ENCODE data around the gene ZNF101. TPM values are rescaled to one million over a fixed set of nuclear protein-coding genes. Genes with fewer than 3 reads are reported as not detected.

ZNF101 gene
- total RNA-seq, 1 donor from 2014 or later: 9.2 TPM

- DNase-seq (ENCODE audit: low spot score): no peak
Observed at GRCh38 chr19:19642506-19643157, 26.0 kb upstream of the ZNF101 start.

GRCh38 chr19:19643158-19644053 is 25.2 kb upstream of the ZNF101 start, which contains the start of gene GMIP:
Gene GMIP (minus strand): TSS chr19:19643657. CDS start chr19:19643529, 128 bp downstream.
- peak; percentile 83 for DNase-seq (ENCODE audit: low spot score)

GRCh38 chr19:19644054-19644388 is 24.6 kb upstream of the ZNF101 start:
- DNase-seq (ENCODE audit: low spot score): no peak

GRCh38 chr19:19645233-19645870 is 23.3 kb upstream of the ZNF101 start:
- no peak for DNase-seq (ENCODE audit: low spot score)

- DNase-seq (ENCODE audit: low spot score): no peak
Observed at GRCh38 chr19:19647037-19647835, 21.4 kb upstream of the ZNF101 start.

- DNase-seq (ENCODE audit: low spot score): no peak
Observed at GRCh38 chr19:19649155-19649554, 19.5 kb upstream of the ZNF101 start.

GRCh38 chr19:19649580-19649995 is 19.1 kb upstream of the ZNF101 start:
- no peak for DNase-seq (ENCODE audit: low spot score)

GRCh38 chr19:19650331-19650730 is 18.3 kb upstream of the ZNF101 start:
- DNase-seq (ENCODE audit: low spot score): no peak

GRCh38 chr19:19651076-19651475 is 17.6 kb upstream of the ZNF101 start:
- no peak for DNase-seq (ENCODE audit: low spot score)

GRCh38 chr19:19652482-19653295 is 15.9 kb upstream of the ZNF101 start:
- DNase-seq (ENCODE audit: low spot score): no peak

- DNase-seq (ENCODE audit: low spot score): no peak
Observed at GRCh38 chr19:19653597-19654147, 15.0 kb upstream of the ZNF101 start.

- no peak for DNase-seq (ENCODE audit: low spot score)
Observed at GRCh38 chr19:19654441-19654840, 14.2 kb upstream of the ZNF101 start.

GRCh38 chr19:19655051-19655594 is 13.5 kb upstream of the ZNF101 start:
- no peak for DNase-seq (ENCODE audit: low spot score)

- no peak for DNase-seq (ENCODE audit: low spot score)
Observed at GRCh38 chr19:19655641-19656343, 12.8 kb upstream of the ZNF101 start.

GRCh38 chr19:19656451-19657396 is 11.9 kb upstream of the ZNF101 start:
- DNase-seq (ENCODE audit: low spot score): no peak

GRCh38 chr19:19657397-19657783 is 11.2 kb upstream of the ZNF101 start:
- no peak for DNase-seq (ENCODE audit: low spot score)

- DNase-seq (ENCODE audit: low spot score): no peak
Observed at GRCh38 chr19:19659646-19660245, 8.9 kb upstream of the ZNF101 start.

- no peak for DNase-seq (ENCODE audit: low spot score)
Observed at GRCh38 chr19:19661141-19661674, 7.4 kb upstream of the ZNF101 start.
